GM23338 (cell line): ENCODE data around the gene USF2. TPM values are rescaled to one million over a fixed set of nuclear protein-coding genes. Genes with fewer than 3 reads are reported as not detected.

Source experiments
- ATAC-seq: fragments of 200-7000 bp; cut with Tn5 transposase; 3 replicates; pipeline ENCODE4 v1.9.1; 2020
- DNase-seq: peaks from one replicate; pipeline ENCODE4 v3.0.0-alpha.2; 2015; ENCODE audit warnings: low spot score
- H2AFZ ChIP-seq: fragments of 200-600 bp; sonication (generic); 2 replicates; pipeline ENCODE4 v1.8.0; 2016; ENCODE audit warnings: antibody characterized with exemption, mild to moderate bottlenecking, moderate library complexity
- H3F3A ChIP-seq: fragments of 200-600 bp; sonication (generic); replicated peaks from 2 replicates; pipeline ENCODE4 v1.8.0; 2017; ENCODE audit warnings: antibody characterized with exemption, mixed run types, low read depth
- H3K27ac ChIP-seq: fragments of 200-600 bp; sonication (generic); 2 replicates; pipeline ENCODE4 v1.6.1; 2016; ENCODE audit warnings: low read depth
- H3K27me3 ChIP-seq: fragments of 200-600 bp; sonication (generic); 2 replicates; pipeline ENCODE4 v1.8.0; 2016; ENCODE audit warnings: mild to moderate bottlenecking, mixed run types, moderate library complexity; ENCODE audit not compliant: insufficient read depth
- H3K36me3 ChIP-seq: fragments of 200-600 bp; sonication (generic); 2 replicates; pipeline ENCODE4 v1.8.0; 2016; ENCODE audit warnings: mild to moderate bottlenecking; ENCODE audit not compliant: insufficient read depth
- H3K4me1 ChIP-seq: fragments of 200-600 bp; sonication (generic); 2 replicates; pipeline ENCODE4 v1.8.0; 2016; ENCODE audit warnings: mild to moderate bottlenecking, moderate library complexity; ENCODE audit not compliant: insufficient read depth
- H3K4me2 ChIP-seq: fragments of 200-600 bp; sonication (generic); 2 replicates; pipeline ENCODE4 v1.7.1; 2017; ENCODE audit warnings: mixed run types
- H3K4me3 ChIP-seq: fragments of 200-600 bp; sonication (generic); 2 replicates; pipeline ENCODE4 v1.6.1; 2016; ENCODE audit warnings: mixed run types
- H3K79me2 ChIP-seq: fragments of 200-600 bp; sonication (generic); replicated peaks from 2 replicates; pipeline ENCODE4 v1.8.0; 2017; ENCODE audit warnings: mild to moderate bottlenecking; ENCODE audit not compliant: insufficient read depth
- H3K9me2 ChIP-seq: fragments of 200-600 bp; sonication (generic); 2 replicates; pipeline ENCODE4 v1.8.0; 2017; ENCODE audit not compliant: insufficient read depth
- H4K20me1 ChIP-seq: fragments of 200-600 bp; sonication (generic); replicated peaks from 2 replicates; pipeline ENCODE4 v1.8.0; 2017; ENCODE audit warnings: mild to moderate bottlenecking; ENCODE audit not compliant: insufficient read depth
- H3K27ac Mint-ChIP-seq: 2 replicates; pipeline ENCODE4 v1.8.0; 2020; ENCODE audit warnings: inconsistent platforms, mild to moderate bottlenecking, moderate library complexity, mixed read lengths
- H3K27me3 Mint-ChIP-seq: 3 replicates; pipeline ENCODE4 v1.8.0; 2022; ENCODE audit warnings: low read depth, mild to moderate bottlenecking, moderate library complexity, mixed read lengths, inconsistent platforms; ENCODE audit not compliant: insufficient read depth, poor library complexity
- H3K36me3 Mint-ChIP-seq: 3 replicates; pipeline ENCODE4 v1.8.0; 2021; ENCODE audit warnings: low read depth, mild to moderate bottlenecking, inconsistent platforms, moderate library complexity, mixed read lengths
- H3K4me1 Mint-ChIP-seq: 3 replicates; pipeline ENCODE4 v1.8.0; 2020; ENCODE audit warnings: mild to moderate bottlenecking, inconsistent platforms, mixed read lengths
- H3K4me3 Mint-ChIP-seq: 3 replicates; pipeline ENCODE4 v1.8.0; 2021; ENCODE audit warnings: moderate library complexity, mild to moderate bottlenecking, inconsistent platforms, mixed read lengths
- H3K9me3 Mint-ChIP-seq: 3 replicates; pipeline ENCODE4 v1.8.0; 2020; ENCODE audit warnings: moderate library complexity, mild to moderate bottlenecking, inconsistent platforms, mixed read lengths
- CREB1 ChIP-seq: fragments of 250-450 bp; sonication (Bioruptor Pico); IDR thresholded peaks from 2 replicates; pipeline ENCODE4 v1.5.0; 2020; ENCODE audit warnings: low read depth, mild to moderate bottlenecking, moderate library complexity
- CTCF ChIP-seq, 2 experiments: fragments of 200-600 bp in 1 of 2; sonication (generic) in 1 of 2; conservative IDR thresholded peaks; 2 replicates each; pipeline versions ENCODE4 v1.5.1 to v1.6.1; 2016 to 2017; ENCODE audit warnings: antibody characterized with exemption in 2 of 2, low read depth in 2 of 2, mild to moderate bottlenecking in 2 of 2, moderate library complexity in 1 of 2
- ETS1 ChIP-seq: IDR thresholded peaks from 2 replicates; pipeline ENCODE4 v1.6.1; 2016; ENCODE audit warnings: antibody characterized with exemption
- EZH2 ChIP-seq: fragments of 200-600 bp; sonication (generic); IDR thresholded peaks from one replicate; pipeline ENCODE4 v1.8.0; 2017; ENCODE audit warnings: antibody characterized with exemption, mild to moderate bottlenecking, low read depth; ENCODE audit not compliant: unreplicated experiment
- EZH2phosphoT487 ChIP-seq: fragments of 200-600 bp; sonication (generic); IDR thresholded peaks from one replicate; pipeline ENCODE4 v1.8.1; 2018; ENCODE audit warnings: antibody characterized with exemption; ENCODE audit not compliant: unreplicated experiment
- JUNB ChIP-seq: IDR thresholded peaks from one replicate; pipeline ENCODE4 v1.6.1; 2016; ENCODE audit warnings: antibody characterized with exemption; ENCODE audit not compliant: unreplicated experiment
- NANOG ChIP-seq: IDR thresholded peaks from 2 replicates; pipeline ENCODE4 v1.6.1; 2016; ENCODE audit warnings: antibody characterized with exemption, borderline replicate concordance
- POLR2AphosphoS5 ChIP-seq: IDR thresholded peaks from 2 replicates; pipeline ENCODE4 v1.6.1; 2016; ENCODE audit warnings: antibody characterized with exemption, low read depth
- STAT1 ChIP-seq: IDR thresholded peaks from one replicate; pipeline ENCODE4 v1.6.1; 2016; ENCODE audit warnings: antibody characterized with exemption; ENCODE audit not compliant: unreplicated experiment
- ZNF114 ChIP-seq: fragments of 250-450 bp; sonication (Bioruptor Pico); IDR thresholded peaks from 2 replicates; pipeline ENCODE4 v1.5.0; 2020; ENCODE audit warnings: mild to moderate bottlenecking, moderate library complexity
- ZNF462 ChIP-seq: fragments of 250-450 bp; sonication (Bioruptor Pico); IDR thresholded peaks from 2 replicates; pipeline ENCODE4 v1.5.0; 2020; ENCODE audit warnings: mild to moderate bottlenecking, moderate library complexity
- polyA plus RNA-seq: library from polyadenylated mRNA; unstranded; fragments of >200 nt; fragmentation: Nextera tagmentation; extraction: Ambion mirVana; gene quantifications from 2 replicates; pipeline ENCODE4 v1.2.1, GENCODE V29; 2016
- total RNA-seq: library from RNA; depleted of rRNA; stranded (reverse); fragments of >200 nt; shearing (Covaris generic); gene quantifications from 2 replicates; pipeline ENCODE4 v1.2.3, GENCODE V29; 2014
- TF ChIP-seq, protein P1 (sequence below): IDR thresholded peaks from one replicate; pipeline ENCODE4 v1.6.1; 2018; ENCODE audit warnings: antibody characterized with exemption; ENCODE audit not compliant: unreplicated experiment

USF2 gene
- total and polyA plus RNA-seq, 2 experiments from 2014 or later: 28.9 to 60.5 TPM

- DNase-seq (no peak), ATAC-seq (no peak)
- Histone ChIP-seq H2AFZ (no peak overlapping the region), H3K4me1 (peaks cover 25% of the 10 kb centered on the region), H3F3A (peaks cover 13% of the 10 kb centered on the region), H3K79me2 (no peaks in the 10 kb centered on the region), H3K9me2 (no peaks in the 10 kb centered on the region), H3K27me3 (no peaks in the 10 kb centered on the region), H3K36me3 (no peaks in the 10 kb centered on the region), H3K4me3 (no peak overlapping the region), H4K20me1 (no peaks in the 10 kb centered on the region), H3K4me2 (no peak overlapping the region), H3K27ac (no peak overlapping the region)
- Mint-ChIP-seq H3K36me3 (no peaks in the 10 kb centered on the region), H3K4me3 (no peak overlapping the region), H3K4me1 (peaks cover 11% of the 10 kb centered on the region), H3K9me3 (no peaks in the 10 kb centered on the region), H3K27me3 (peaks cover 5% of the 10 kb centered on the region), H3K27ac (no peak overlapping the region)
- TF ChIP-seq EZH2: no peak
- TF ChIP-seq CREB1: no peak
- no peak for TF ChIP-seq CTCF (conservative IDR thresholded peaks at IDR 0.05; ENCODE audit: low read depth in 2 of 2)
- TF ChIP-seq, protein P1, sequence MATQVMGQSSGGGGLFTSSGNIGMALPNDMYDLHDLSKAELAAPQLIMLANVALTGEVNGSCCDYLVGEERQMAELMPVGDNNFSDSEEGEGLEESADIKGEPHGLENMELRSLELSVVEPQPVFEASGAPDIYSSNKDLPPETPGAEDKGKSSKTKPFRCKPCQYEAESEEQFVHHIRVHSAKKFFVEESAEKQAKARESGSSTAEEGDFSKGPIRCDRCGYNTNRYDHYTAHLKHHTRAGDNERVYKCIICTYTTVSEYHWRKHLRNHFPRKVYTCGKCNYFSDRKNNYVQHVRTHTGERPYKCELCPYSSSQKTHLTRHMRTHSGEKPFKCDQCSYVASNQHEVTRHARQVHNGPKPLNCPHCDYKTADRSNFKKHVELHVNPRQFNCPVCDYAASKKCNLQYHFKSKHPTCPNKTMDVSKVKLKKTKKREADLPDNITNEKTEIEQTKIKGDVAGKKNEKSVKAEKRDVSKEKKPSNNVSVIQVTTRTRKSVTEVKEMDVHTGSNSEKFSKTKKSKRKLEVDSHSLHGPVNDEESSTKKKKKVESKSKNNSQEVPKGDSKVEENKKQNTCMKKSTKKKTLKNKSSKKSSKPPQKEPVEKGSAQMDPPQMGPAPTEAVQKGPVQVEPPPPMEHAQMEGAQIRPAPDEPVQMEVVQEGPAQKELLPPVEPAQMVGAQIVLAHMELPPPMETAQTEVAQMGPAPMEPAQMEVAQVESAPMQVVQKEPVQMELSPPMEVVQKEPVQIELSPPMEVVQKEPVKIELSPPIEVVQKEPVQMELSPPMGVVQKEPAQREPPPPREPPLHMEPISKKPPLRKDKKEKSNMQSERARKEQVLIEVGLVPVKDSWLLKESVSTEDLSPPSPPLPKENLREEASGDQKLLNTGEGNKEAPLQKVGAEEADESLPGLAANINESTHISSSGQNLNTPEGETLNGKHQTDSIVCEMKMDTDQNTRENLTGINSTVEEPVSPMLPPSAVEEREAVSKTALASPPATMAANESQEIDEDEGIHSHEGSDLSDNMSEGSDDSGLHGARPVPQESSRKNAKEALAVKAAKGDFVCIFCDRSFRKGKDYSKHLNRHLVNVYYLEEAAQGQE: no peak
- TF ChIP-seq EZH2phosphoT487: no peak
- no peak for TF ChIP-seq JUNB
- TF ChIP-seq NANOG: no peak
- no peak for TF ChIP-seq STAT1
- TF ChIP-seq ZNF462: no peak
- TF ChIP-seq ZNF114 (CRISPR knock-in tag): no peak
- no peak for TF ChIP-seq ETS1
- no peak for TF ChIP-seq POLR2AphosphoS5
Observed at GRCh38 chr19:35296644-35297514, 28.1 kb downstream of the USF2 start.
